Osteocyte (in vitro differentiated cells): ENCODE measurements around the gene VWA7. TPM values are rescaled to one million over a fixed set of nuclear protein-coding genes. Genes with fewer than 3 reads are reported as not detected.
A peak's percentile ranks its signal among the peaks of the same experiment; 100 is the strongest.

Source experiments
- DNase-seq: peaks from one replicate; pipeline ENCODE4 v3.0.0; 2021; ENCODE audit warnings: mixed read lengths; ENCODE audit not compliant: unreplicated experiment; ENCODE audit errors: extremely low spot score
- H3K27ac Mint-ChIP-seq: one replicate; pipeline ENCODE4 v1.8.0; 2021; ENCODE audit warnings: mild to moderate bottlenecking, mixed read lengths; ENCODE audit not compliant: unreplicated experiment
- H3K27me3 Mint-ChIP-seq: one replicate; pipeline ENCODE4 v1.8.0; 2021; ENCODE audit warnings: mixed read lengths; ENCODE audit not compliant: unreplicated experiment
- H3K36me3 Mint-ChIP-seq: one replicate; pipeline ENCODE4 v1.8.0; 2021; ENCODE audit warnings: mixed read lengths; ENCODE audit not compliant: unreplicated experiment
- H3K4me1 Mint-ChIP-seq: one replicate; pipeline ENCODE4 v1.8.0; 2021; ENCODE audit warnings: mixed read lengths; ENCODE audit not compliant: unreplicated experiment
- H3K4me3 Mint-ChIP-seq: one replicate; pipeline ENCODE4 v1.8.0; 2021; ENCODE audit warnings: mild to moderate bottlenecking, moderate library complexity, mixed read lengths; ENCODE audit not compliant: unreplicated experiment
- H3K9me3 Mint-ChIP-seq: one replicate; pipeline ENCODE4 v1.8.0; 2021; ENCODE audit warnings: mixed read lengths; ENCODE audit not compliant: unreplicated experiment
- total RNA-seq: library from RNA; stranded (reverse); gene quantifications from 2 replicates; pipeline ENCODE4 v1.2.1, GENCODE V29; 2021
- TF ChIP-seq, protein P1 (sequence below): fragments of 200-600 bp; sonication (generic); IDR thresholded peaks from 2 replicates; pipeline ENCODE4 v1.5.0; 2021; ENCODE audit warnings: antibody characterized with exemption, mild to moderate bottlenecking, moderate library complexity

The VWA7 gene
- total RNA-seq, 1 donor from 2014 or later = 0.94 TPM

DNA sequence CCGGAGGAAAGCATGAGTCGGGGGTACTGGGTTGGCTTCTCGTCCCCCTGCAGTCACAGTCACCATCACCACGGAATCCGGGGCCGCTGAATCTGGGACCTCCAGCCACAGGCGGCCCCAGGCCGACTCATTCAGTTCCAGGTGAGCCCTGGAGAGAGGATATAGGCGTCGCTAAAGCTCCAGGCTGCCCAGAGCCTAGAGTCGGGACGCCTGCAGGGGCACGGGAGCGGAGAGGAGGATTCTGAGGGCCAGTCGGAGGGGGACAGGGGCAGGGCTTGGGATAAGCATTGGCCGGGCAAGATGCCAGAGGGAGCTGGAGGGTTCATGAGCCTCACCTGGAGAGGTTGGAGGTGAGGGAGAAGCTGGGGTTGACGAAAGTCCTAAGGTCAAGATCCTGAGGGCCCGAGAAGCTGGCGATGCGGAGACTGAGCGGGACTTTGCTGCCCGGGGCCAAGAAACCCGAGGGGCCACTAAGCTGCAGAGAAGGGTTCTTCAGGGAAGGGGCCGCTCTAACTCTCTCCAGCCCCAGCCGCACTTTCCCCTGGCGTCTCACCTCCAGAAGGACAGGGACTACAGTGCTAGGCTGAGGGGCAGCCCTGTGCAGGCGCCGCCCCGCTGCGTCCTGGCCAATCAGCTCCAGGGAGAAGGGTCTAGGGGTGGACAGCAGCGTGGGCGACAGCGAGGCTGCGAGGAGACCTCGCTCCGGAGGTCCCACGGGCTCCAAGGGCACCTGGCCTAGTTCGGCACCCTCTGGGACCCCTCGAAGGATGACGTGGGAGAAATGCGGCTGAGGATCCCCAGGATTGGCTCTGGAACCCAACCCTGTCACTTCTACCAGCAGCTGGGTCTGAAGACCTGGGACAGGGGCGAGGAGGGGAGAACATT, 11.0 kb downstream of the VWA7 start:
- H3K4me3 Mint-ChIP-seq = no peak overlapping the region
- H3K27ac Mint-ChIP-seq = no peak overlapping the region
- no peak for DNase-seq
- no peaks in the 10 kb centered on the region for H3K27me3 Mint-ChIP-seq
- H3K9me3 Mint-ChIP-seq = no peaks in the 10 kb centered on the region
- H3K4me1 Mint-ChIP-seq = peaks cover 6% of the 10 kb centered on the region
- TF ChIP-seq, protein P1, sequence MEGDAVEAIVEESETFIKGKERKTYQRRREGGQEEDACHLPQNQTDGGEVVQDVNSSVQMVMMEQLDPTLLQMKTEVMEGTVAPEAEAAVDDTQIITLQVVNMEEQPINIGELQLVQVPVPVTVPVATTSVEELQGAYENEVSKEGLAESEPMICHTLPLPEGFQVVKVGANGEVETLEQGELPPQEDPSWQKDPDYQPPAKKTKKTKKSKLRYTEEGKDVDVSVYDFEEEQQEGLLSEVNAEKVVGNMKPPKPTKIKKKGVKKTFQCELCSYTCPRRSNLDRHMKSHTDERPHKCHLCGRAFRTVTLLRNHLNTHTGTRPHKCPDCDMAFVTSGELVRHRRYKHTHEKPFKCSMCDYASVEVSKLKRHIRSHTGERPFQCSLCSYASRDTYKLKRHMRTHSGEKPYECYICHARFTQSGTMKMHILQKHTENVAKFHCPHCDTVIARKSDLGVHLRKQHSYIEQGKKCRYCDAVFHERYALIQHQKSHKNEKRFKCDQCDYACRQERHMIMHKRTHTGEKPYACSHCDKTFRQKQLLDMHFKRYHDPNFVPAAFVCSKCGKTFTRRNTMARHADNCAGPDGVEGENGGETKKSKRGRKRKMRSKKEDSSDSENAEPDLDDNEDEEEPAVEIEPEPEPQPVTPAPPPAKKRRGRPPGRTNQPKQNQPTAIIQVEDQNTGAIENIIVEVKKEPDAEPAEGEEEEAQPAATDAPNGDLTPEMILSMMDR = no peak
- H3K36me3 Mint-ChIP-seq = peaks cover 5% of the 10 kb centered on the region

DNA sequence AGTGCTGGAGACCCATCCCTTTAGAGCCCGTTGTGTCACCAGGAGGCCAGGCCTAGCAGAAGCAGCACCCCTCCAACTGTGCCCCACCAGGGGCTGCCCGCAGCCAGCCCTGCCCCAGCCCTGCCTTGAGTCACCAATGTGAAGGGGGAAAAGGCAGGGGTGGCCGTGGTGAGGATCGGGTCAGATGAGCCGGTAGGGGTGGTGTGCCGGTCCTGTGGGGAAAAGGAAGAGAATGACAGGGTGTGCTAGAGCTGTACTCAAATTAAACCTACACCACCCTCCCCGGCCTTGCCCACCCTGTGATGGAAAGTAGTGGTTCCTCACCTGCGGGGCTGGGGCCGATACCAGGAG, 11.6 kb downstream of the VWA7 start:
- Mint-ChIP-seq H3K4me3 (no peak overlapping the region), H3K36me3 (peaks cover 7% of the 10 kb centered on the region), H3K9me3 (no peaks in the 10 kb centered on the region), H3K27ac (no peak overlapping the region), H3K27me3 (no peaks in the 10 kb centered on the region), H3K4me1 (peaks cover 6% of the 10 kb centered on the region)
- no peak for DNase-seq
- TF ChIP-seq, protein P1 = no peak

DNA sequence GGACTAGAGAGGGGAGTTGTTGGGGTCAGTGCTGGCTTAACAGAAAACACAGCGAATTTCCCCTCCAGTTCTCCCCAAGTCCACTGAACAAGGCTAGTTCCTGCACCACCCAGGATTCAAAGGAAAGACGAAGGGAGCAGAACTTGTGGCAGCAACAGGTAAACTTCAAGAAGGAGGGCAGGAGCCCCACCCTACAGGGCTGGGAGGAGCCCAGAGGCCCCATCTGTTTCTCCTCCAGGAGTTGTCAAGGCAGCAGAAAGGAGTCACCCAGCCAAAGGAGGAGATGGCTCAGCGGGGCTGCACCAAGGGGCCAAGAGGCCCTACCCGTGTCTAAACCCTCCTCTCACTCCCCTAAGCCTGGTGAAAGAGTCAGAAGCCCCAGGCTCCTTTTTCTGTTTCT, 12.9 kb downstream of the VWA7 start:
- Mint-ChIP-seq H3K27me3 (no peaks in the 10 kb centered on the region), H3K9me3 (no peaks in the 10 kb centered on the region), H3K36me3 (peaks cover 13% of the 10 kb centered on the region), H3K27ac (no peak overlapping the region), H3K4me3 (no peak overlapping the region), H3K4me1 (peaks cover 6% of the 10 kb centered on the region)
- DNase-seq = no peak
- TF ChIP-seq, protein P1 = no peak

DNA sequence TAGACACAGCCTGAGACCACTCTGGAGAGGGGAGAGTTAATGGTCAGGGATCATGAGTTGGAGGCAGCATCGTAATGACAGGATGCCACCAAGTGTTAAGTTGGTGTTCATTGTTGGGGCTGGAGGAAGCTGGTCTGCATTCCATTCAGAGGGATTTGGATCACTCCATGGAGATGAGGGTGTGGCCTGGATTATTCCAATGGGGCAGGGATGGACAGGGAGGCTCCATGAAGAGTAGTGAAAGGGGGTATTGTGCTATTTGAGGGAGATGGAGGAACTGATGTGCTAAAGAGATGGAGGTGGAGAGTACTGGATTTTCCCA, 13.5 kb downstream of the VWA7 start:
- DNase-seq = no peak
- TF ChIP-seq, protein P1 = no peak
- Mint-ChIP-seq H3K36me3 (peaks cover 13% of the 10 kb centered on the region), H3K27me3 (no peaks in the 10 kb centered on the region), H3K27ac (peak overlapping the region; percentile 2), H3K4me3 (no peak overlapping the region), H3K9me3 (no peaks in the 10 kb centered on the region), H3K4me1 (peaks cover 6% of the 10 kb centered on the region)

DNA sequence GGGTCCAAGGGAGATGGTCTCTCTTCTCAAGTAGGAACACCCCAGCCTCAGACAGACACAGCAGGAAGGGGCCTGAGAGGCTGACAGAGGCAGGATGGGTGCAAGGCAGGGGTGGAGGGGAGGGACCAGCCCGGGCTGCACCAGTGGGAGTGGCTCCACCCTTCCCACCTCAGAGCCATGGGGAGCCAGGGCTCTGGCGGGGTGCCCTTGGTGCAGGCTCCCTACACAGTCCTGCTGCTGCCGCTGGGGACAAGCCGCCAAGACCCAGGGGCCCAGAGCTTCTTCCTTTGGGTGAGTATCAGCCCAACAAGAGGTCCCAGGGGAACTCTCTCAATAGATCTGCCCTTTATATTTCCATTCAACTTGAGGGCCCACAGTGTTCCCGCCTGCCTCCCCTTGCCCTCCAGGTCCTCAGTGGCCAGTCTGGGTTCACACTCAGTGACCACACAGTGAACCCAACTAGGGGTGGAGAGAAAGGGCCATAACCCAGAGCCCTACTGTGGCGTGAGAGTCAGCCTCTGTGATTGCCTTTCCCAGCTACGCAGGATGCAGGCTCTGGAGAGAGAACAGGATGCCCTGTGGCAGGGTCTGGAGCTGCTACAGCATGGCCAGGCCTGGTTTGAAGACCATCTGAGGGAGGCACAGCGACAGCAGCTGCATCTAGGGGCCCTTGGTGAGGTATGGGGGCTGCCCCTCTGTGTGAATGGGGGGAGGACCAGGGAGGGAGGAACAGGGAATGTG, 14.1 kb downstream of the VWA7 start:
- H3K9me3 Mint-ChIP-seq = no peaks in the 10 kb centered on the region
- H3K27me3 Mint-ChIP-seq = no peaks in the 10 kb centered on the region
- H3K4me1 Mint-ChIP-seq = peaks cover 6% of the 10 kb centered on the region
- TF ChIP-seq, protein P1 = no peak
- DNase-seq = no peak
- peaks cover 13% of the 10 kb centered on the region for H3K36me3 Mint-ChIP-seq
- H3K27ac Mint-ChIP-seq = peak overlapping the region; percentile 2
- H3K4me3 Mint-ChIP-seq = no peak overlapping the region
